HG02610 (cell line): ENCODE data around the gene CNTN5.

Experiments
- ATAC-seq: cut with Tn5 transposase; IDR thresholded peaks from one replicate; pipeline ENCODE4 v1.9.1; 2021; ENCODE audit warnings: mild to moderate bottlenecking, moderate library complexity; ENCODE audit not compliant: unreplicated experiment

CNTN5 gene

GRCh38 chr11:100013011-100013410 is 992.3 kb downstream of the CNTN5 start:
- ATAC-seq: no peak

DNA sequence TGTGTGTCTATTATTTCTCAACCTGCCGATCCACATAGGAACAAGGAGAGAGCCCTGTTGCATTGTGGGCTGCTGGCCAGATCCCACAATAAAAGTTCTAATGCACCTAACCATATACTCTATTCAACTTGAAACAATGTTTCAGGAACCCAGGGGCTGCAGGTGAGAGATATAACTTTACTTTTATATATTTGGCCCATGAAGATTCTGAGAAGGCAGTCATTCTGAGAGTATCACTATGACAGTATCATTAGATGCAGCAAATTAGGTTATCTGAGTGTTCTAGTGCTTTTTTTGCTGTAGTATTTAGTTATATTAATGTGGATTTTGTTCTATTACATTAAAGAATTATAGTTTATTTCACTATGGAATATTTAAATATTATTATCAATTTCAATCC is 1011.2 kb downstream of the CNTN5 start:
- ATAC-seq: peak; percentile 99

GRCh38 chr11:100061006-100061405 is 1040.3 kb downstream of the CNTN5 start:
- ATAC-seq: no peak

DNA sequence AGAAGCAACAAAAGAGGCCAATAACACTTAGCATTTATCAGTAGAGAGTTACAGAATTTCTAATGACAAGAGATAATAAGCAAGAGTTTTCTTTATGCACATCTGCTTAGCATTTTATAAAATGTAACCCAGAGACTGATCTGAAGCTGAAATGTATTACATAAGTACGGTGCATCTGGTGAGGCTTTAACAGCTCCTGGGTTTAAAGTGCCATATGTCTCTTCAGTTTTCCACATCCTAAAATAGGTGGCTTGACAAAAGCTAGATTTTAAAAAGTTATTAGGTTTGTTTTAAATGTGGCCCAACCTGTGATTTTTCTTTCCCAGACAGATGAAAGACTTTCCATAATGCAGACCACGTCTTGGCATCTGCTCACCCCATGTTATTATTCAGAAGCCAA is 1045.7 kb downstream of the CNTN5 start:
- no peak for ATAC-seq

- ATAC-seq: no peak
These were observed 1047.4 kb downstream of the CNTN5 start for GRCh38 chr11:100068116-100068515.

DNA sequence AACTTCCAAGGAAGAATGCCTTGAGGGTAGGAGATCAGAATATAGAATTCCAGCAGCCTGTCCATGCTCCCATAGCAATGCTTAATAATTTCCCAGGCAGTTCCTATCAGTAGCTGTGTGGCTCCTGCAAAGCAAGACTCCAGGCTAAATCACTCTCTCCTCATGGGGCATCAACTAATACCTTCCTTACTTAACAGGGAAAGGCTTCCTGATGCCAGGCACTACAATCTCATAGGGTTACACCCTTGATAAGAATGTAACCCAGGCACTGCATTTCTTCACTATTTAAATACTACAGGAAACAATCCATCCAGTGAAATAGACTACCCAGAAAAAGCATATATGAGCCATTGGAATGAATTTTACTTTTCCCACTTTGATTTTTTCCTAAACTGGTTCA is 1051.4 kb downstream of the CNTN5 start:
- no peak for ATAC-seq

GRCh38 chr11:100080381-100080780 is 1059.6 kb downstream of the CNTN5 start:
- no peak for ATAC-seq

- no peak for ATAC-seq
These were observed 1060.1 kb downstream of the CNTN5 start for GRCh38 chr11:100080821-100081220.

- no peak for ATAC-seq
These were observed 1072.9 kb downstream of the CNTN5 start for GRCh38 chr11:100093698-100094097.

DNA sequence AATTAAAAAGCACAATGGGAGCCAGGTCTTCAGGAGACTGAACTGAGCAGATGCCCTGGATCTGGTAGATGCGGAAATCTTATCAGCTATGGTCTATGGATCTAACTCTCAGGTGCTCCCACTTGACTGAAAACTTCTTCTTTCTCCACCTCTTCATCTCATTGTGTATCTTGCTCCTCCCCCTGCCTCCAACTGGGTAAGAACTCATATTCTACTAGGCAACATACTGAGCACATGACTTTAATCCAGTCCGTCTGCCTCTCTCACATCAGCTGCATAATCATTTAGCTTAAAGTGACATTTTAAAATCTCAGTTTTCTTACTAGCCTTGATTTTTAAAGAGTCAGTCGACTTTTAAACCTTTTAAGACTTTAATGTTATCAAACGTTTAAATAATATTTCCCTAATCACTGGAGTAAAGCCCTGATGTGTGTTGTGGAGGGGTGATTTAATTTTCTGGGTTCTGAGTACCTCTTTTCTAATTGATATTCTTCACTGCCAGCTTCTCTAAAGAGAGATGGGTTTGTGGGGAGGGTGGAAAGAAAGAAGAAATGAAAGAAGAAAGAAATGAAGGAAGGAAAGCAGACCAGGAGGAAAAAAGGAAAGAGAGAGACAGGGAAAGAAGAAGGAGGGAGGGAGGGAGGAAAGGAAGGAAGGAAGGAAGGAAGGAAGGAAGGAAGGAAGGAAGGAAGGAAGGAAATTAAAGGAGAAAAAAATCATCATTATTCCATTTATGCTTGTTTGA is 1073.5 kb downstream of the CNTN5 start:
- ATAC-seq: no peak

DNA sequence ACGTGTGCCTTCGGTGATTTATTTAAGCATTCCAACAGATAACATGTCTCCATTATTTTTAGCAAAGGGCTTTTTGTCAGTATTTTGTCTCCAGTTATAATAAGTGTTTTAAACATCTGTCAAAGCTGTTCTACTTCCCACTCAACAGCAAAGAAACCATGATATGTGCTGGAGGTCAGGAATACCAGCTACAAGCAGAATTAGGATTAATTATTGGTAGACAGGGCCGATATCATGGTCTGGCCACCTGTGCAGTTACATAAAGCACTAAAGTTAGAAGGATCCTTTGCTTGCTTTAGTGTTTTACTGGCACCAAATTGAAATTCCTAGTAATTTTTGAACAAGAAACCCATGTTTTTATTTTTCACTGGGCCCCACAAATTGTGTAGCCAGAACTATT is 1075.1 kb downstream of the CNTN5 start:
- ATAC-seq: no peak

GRCh38 chr11:100098560-100098959 is 1077.8 kb downstream of the CNTN5 start:
- ATAC-seq: no peak

- ATAC-seq: no peak
These were observed 1084.7 kb downstream of the CNTN5 start for GRCh38 chr11:100105255-100105981.

- ATAC-seq: no peak
These were observed 1085.2 kb downstream of the CNTN5 start for GRCh38 chr11:100105982-100106358.

DNA sequence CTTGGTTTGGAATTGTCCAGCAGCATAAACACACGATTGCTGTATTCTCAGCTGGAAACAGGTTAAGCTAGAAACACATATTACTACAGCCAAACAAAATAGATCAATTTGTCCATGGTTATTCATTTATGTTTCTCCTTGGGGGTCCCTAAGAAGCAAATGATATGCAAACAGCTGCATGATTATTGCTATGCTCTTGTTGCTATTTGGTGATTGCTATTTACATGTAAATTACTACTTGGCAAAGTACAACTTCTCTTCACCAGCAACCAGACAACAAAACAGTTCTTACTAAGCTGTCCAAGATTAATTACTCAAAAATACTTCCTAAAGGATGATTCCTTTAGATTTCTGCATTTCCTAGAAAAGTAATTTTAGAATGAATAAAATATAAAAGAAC is 1098.4 kb downstream of the CNTN5 start:
- ATAC-seq: no peak

DNA sequence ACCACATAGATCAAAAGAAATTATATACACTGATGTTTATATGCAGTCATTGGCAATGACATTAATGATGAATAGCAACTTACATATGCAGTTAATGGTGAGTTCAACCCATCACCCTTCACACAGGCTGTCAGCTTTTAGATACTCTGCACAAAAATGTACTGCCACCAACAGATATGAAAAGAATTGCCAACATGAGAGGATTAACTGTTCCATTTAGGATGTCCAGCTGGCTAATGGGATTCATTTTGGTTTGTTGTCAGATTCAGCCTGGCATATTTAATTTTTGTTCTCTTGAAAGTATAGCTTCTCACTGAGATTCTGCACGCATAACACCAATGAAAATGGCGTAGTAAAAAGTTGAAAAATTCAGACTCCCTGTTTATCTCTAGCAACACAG is 1112.4 kb downstream of the CNTN5 start:
- no peak for ATAC-seq

GRCh38 chr11:100141201-100141600 is 1120.5 kb downstream of the CNTN5 start:
- ATAC-seq: no peak

DNA sequence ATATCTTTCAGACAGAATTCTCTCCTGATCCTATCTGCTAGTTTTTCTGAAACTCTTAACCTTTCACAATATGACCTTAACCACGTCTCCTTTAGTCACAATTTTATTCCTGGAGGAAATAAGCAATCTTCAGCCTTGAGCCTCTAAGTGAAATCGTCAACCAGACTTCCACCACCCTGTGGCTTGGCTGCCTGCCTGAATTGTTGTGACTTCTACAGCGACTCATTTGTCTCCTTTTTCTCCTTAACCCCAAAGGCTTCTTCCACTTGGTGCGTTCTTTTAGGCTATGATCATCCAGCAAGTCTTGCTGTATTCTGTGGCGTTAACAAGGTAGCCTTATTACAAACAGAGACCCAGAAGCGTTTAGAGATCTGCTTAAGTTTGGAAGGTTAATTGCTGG is 1131.2 kb downstream of the CNTN5 start:
- ATAC-seq: no peak

DNA sequence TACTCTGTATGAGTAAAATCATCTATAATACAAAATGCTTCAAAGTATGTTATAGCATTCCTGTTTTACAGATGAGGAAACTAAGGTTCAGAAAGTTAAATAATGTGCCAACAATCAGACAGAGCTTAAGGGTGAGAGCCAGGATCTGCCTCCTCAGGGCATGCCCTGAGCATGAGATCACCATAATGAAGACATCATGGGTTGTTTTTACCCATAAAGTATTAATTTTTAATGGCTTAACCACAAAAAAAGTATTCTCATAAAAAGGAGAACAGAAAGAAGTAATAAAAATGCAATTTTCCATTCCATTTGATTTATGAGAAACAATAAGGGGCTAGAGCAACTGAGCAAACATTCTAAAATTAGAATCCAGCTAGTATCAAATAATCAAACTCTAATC is 1132.0 kb downstream of the CNTN5 start:
- ATAC-seq: no peak

GRCh38 chr11:100163471-100163870 is 1142.7 kb downstream of the CNTN5 start:
- ATAC-seq: no peak

GRCh38 chr11:100174881-100175280 is 1154.1 kb downstream of the CNTN5 start:
- ATAC-seq: no peak

DNA sequence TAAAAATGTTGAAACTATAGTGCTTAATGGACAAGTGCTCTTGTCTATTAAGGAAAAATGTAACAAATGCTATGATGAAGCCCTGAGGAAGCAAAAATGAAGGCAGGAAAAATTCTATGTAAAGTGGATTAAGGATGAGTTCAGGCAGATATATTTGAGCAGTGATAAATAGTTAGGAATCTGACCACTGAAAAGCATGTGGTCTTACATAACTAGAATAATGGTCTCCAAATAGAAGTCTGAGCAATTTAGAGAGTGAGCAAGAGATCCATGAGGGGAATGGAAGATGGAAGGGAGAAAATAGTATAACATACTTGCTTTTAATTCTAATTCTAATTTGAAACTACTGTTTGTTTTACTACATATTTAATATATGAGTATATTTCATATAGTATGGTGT is 1155.7 kb downstream of the CNTN5 start:
- ATAC-seq: no peak

GRCh38 chr11:100177651-100178050 is 1156.9 kb downstream of the CNTN5 start:
- no peak for ATAC-seq
